Hematopoietic multipotent progenitor cell treated with erythropoietin and hydrocortisone succinate and interleukin-3 and kit ligand, for 17 days (in vitro differentiated cells): ENCODE measurements around the gene CRY1.
A peak's percentile ranks its signal among the peaks of the same experiment; 100 is the strongest.

Experiments used
- DNase-seq: peaks from one replicate; pipeline ENCODE4 v3.0.0-alpha.2; 2015; ENCODE audit warnings: low spot score

Gene CRY1

DNA sequence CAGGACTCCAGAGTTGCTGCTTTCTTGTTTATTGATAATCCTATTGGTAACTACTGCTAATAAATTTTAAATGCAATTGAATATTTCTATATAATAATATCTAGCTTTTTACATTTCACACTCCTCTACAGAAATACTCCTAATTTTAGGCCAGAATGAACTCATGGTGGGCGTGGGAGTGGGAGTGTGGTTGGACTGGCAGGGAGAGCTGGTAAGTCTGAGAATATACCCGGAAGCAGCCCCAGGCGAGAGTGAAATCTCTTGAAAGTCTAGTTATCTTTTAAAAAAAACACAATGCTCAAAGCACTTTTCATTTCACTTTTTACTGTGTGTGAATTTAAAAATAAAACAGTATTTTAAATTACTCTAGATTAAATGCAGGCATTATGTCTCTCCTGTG lies 132.9 kb downstream of the CRY1 start:
- no peak for DNase-seq

GRCh38 chr12:106957583-106957982 lies 135.8 kb downstream of the CRY1 start:
- DNase-seq: no peak

DNA sequence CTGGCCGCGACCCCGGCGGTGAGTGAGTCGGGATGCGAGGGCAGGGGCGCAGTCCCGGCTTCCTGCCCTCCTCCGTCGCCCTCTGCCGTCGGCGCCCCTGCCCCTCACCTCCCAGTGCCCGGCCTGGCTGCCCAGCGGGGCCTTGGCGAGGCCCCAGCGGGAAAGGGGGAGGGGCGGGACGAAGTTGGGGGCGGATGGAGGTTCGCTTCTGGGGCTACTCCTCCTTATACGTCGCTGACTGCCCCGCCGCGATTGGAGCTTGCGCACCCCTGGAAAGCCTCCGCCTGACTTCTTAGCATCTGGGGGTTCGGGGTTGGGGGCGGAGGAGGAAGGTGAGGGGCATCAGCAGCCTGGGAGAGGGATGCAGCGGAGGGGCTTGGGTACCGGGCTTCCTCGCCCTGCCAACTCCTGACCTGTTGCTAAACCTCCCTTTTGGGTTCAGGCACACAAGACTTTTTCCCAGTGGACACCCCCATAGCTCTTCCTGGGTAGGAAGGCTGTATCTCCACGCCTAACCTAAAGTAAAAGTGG lies 137.2 kb downstream of the CRY1 start:
- no peak for DNase-seq

GRCh38 chr12:106955377-106956047 lies 137.8 kb downstream of the CRY1 start, which contains the start of gene TMEM263:
Gene TMEM263 (plus strand): TSS chr12:106955907. CDS start chr12:106967117, 11,210 bp downstream.
- peak; percentile 68 for DNase-seq

DNA sequence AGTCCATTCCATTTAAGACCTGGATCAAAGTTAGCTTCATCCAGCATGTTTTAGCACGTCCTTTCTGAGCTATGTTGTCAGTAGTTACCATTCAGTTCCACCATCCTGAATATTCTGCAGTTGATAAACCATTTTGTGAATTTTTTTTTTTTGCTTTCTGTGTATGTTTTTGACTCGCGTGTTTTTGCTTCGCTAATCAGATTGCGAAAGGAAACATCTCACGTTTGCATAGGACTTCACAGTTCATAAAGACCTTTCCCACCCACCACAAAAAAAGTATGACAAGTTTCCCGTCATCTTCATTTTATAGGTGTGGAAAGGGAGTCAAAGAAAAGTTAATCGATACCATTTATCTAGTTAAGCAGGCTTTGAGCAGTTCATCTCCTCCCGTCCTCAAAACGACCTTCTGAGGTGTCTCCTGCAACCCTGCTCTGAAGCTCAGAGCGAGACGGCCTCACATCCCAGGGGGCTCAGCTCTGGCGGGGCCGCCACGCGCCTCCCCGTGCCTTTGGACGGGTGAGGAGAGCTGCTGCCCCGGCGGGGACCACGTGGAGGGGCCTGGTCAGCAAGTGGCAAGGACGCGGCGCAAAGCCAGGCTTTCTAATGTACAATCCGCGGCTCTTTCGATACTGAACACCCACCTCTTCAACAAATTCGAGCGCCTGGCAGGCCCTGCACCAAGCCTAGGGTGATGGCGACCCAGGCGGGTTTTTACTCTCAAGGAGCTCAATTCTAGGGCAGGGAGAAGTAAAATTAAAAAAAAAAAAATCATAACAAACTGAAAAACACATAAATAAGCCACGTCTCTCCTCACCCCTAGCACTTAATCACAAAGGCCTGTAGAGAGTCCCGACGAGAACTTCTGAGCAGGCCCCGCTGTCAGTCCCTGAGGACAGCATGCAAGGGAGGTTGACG lies 138.6 kb downstream of the CRY1 start:
- no peak for DNase-seq

- DNase-seq: no peak
Observed at GRCh38 chr12:106953352-106954250, 139.7 kb downstream of the CRY1 start.

DNA sequence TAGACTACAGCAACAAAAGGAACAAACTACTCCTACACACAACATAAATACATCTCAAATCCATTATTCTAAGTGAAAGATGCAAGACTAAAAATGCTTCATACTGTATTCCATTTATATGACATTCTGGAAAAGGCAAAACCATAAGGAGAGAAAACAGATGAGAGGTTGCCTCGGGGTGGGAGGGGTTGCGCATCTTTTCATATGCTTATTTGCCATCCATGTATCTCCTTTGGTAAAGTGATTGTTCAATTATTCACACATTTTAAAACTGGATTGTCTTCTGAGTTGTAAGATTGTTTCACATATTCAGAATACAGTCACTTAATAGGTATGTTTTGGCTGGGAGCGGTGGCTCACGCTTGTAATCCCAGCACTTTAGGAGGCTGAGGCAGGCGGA lies 142.8 kb downstream of the CRY1 start:
- no peak for DNase-seq

DNA sequence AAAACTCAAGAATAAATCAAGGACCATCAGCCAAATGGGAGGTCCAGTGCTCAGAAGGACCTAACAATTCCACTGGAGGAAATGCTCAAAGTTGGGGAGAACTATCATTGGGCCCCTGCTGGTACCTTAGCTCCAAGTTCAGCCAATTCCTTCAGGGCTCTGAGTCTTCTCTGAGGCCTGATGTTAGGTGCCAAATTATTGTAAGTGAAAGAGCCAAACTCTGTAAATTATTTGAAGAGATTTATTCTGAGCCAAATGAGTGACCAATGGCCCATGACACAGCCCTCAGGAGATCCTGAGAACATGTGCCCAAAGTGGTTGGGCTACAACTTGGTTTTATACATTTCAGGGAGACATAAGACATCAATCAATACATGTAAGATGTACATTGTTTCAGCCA lies 145.9 kb downstream of the CRY1 start:
- no peak for DNase-seq

DNA sequence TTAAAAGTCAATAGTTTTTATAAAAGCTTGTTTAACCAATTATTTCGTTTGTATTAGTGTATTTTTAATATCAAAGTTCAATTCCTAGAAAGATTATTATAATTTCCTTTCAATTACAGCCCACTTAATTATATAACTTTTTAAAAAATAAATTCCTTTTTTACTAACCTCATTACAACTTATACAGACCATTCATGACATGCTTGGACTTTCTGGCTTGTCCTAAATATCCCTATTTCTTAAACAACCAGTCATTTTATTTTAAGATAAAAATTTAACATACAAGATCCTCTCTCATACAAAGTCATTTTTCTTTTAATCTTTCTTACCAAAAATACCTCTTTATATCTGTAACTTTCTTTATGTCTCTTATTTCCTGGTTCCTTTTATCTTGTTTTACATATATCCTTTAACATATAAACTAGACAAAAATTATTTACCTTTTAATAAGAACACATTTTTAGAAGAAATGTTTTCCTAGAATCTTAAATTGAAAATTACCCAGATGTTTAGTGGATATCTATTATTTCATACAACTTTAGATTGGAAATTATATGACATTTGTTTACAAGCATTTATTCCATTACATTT lies 148.0 kb downstream of the CRY1 start:
- DNase-seq: no peak

GRCh38 chr12:106942775-106943174 lies 150.6 kb downstream of the CRY1 start:
- DNase-seq: no peak

DNA sequence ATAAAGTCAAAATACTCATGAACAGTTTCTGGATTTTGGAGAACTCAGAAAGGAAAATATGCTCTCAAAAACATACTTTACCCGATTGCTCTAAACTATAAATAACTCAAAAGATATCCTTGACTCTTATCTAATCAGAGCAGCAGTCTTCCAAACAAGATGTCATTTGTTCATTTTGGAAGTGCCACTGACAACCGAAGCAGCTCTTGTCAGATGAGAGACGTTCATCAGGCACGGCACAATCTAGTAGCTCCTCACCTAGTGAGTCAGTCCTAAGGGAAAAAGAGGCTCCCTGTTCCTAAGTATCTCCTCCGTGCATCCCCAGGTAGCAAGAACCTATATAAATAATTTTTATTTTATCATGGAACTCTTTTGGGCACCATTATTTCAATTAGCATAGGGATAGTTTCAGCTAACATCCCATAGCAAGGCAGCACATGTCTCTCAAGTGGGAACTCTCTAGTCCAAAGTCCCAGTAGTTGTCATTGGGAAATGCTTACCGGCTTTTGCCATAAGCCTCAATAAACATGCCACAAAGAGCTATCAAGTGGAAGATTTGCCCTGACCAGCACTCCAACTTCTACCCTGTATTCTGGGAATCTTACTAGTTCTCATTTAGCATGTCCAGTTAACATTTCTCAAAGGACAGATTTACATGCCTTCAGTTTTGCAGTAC lies 151.7 kb downstream of the CRY1 start:
- DNase-seq: no peak
